Effector memory CD4-positive, alpha-beta T cell (primary cell): Measurements from ENCODE around the gene RGS19.

Experiments
- DNase-seq, 3 donors: peaks; one replicate each; pipeline ENCODE4 v3.0.0-alpha.2; 2020
- H3K27ac ChIP-seq: 2 replicates; pipeline ENCODE4 v1.7.0; 2013; ENCODE audit warnings: mild to moderate bottlenecking, low read length, moderate library complexity; ENCODE audit not compliant: insufficient read depth, poor library complexity, severe bottlenecking
- H3K27me3 ChIP-seq: replicated peaks from 2 replicates; pipeline ENCODE4 v1.7.0; 2013; ENCODE audit warnings: mild to moderate bottlenecking, low read length; ENCODE audit not compliant: insufficient read depth, control insufficient read depth, poor library complexity, severe bottlenecking
- H3K36me3 ChIP-seq: 2 replicates; pipeline ENCODE4 v1.7.0; 2013; ENCODE audit warnings: mild to moderate bottlenecking, low read length, moderate library complexity; ENCODE audit not compliant: control insufficient read depth, insufficient read depth
- H3K4me1 ChIP-seq: 2 replicates; pipeline ENCODE4 v1.7.0; 2013; ENCODE audit warnings: low read length, mild to moderate bottlenecking; ENCODE audit not compliant: control insufficient read depth, insufficient read depth, poor library complexity, severe bottlenecking
- H3K4me3 ChIP-seq: 2 replicates; pipeline ENCODE4 v1.7.0; 2013; ENCODE audit warnings: low read length, low read depth, mild to moderate bottlenecking; ENCODE audit not compliant: insufficient read depth, poor library complexity, severe bottlenecking
- H3K9me3 ChIP-seq: 2 replicates; pipeline ENCODE4 v1.7.0; 2013; ENCODE audit warnings: mild to moderate bottlenecking, low read length, moderate library complexity; ENCODE audit not compliant: control insufficient read depth

The RGS19 gene

GRCh38 chr20:64056639-64056888 is 22.8 kb downstream of the RGS19 start:
- Histone ChIP-seq H3K27ac (no peak overlapping the region), H3K9me3 (no peaks in the 10 kb centered on the region), H3K4me3 (no peak overlapping the region), H3K36me3 (no peaks in the 10 kb centered on the region), H3K27me3 (peaks cover 13% of the 10 kb centered on the region), H3K4me1 (peaks cover 13% of the 10 kb centered on the region)
- no peak for DNase-seq

GRCh38 chr20:64055893-64056638 is 23.3 kb downstream of the RGS19 start:
- no peaks in the 10 kb centered on the region for H3K9me3 ChIP-seq
- H3K4me3 ChIP-seq, result no peak overlapping the region
- peaks cover 13% of the 10 kb centered on the region for H3K4me1 ChIP-seq
- no peaks in the 10 kb centered on the region for H3K36me3 ChIP-seq
- no peak for DNase-seq
- H3K27me3 ChIP-seq, result peaks cover 18% of the 10 kb centered on the region
- H3K27ac ChIP-seq, result no peak overlapping the region

DNA sequence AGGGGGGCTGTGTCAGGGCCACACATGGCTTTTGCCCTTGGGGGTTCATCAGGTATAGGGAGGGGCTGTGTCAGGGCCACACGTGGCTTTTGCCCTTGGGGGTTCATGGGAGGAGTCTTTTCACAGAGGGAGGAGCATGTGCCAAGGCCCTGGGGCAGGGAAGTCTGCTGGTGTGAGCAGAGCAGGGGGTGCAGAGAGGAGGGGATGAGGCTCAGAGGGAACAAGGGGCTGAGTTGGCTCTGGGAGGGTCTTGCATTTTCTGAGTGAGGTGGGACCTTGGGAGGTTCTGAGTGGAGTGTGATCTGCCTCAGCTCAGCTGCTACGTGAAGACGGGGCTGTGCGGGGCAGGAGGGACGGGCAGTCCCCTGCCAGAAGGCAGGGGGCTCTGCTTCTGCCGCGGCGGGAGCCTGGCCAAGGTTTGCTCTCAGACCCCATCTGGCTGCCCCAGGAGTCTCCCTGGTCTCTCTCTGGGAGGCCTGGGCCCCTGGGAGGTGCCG is 23.9 kb downstream of the RGS19 start:
- peaks cover 13% of the 10 kb centered on the region for H3K4me1 ChIP-seq
- no peaks in the 10 kb centered on the region for H3K36me3 ChIP-seq
- H3K4me3 ChIP-seq, result no peak overlapping the region
- no peak for DNase-seq
- peaks cover 24% of the 10 kb centered on the region for H3K27me3 ChIP-seq
- no peaks in the 10 kb centered on the region for H3K9me3 ChIP-seq
- no peak overlapping the region for H3K27ac ChIP-seq

DNA sequence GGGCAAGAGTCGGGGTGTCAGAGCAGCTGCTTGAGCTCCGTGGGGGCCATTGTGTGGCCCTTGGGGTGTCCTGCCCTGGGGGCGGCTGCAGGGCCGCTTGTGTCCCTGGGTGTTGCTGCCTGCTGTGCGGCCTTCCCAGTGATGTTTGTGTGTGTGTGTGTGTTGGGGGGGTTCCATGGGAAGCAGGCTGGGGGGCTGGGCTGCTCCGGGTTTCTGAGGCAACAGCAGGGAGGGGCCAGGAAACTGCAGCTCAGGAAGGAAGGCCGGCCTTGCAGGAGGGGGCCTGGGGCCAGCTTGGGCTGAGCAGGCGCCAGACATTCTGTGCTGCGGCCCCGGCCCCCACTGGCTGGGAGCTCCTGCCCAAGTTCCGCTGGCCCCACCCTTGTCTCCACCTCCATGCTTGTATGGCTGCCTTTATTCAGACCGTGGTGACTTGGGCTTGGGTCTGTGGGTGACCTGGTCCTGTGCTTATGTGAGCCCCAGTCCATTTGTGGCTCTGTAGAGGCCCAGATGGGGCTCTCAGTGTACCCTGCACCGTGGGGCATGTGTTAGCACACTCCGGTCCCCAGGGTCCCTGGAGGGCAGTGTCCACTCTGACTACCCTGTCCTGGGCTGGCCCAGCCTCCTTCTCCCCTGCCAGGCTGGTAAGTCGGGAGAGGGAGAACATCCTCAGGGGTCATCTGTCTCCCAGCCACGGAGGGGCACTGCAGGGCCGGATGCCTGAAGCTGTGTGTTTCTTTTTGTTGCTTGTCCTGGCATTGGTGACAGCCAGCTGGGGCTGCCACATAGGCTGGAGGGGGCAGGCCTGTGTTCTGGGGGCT is 25.3 kb downstream of the RGS19 start:
- Histone ChIP-seq H3K27me3 (peaks cover 32% of the 10 kb centered on the region), H3K36me3 (no peaks in the 10 kb centered on the region), H3K27ac (no peak overlapping the region), H3K4me1 (peaks cover 17% of the 10 kb centered on the region), H3K4me3 (no peak overlapping the region), H3K9me3 (no peaks in the 10 kb centered on the region)
- DNase-seq, result no peak

DNA sequence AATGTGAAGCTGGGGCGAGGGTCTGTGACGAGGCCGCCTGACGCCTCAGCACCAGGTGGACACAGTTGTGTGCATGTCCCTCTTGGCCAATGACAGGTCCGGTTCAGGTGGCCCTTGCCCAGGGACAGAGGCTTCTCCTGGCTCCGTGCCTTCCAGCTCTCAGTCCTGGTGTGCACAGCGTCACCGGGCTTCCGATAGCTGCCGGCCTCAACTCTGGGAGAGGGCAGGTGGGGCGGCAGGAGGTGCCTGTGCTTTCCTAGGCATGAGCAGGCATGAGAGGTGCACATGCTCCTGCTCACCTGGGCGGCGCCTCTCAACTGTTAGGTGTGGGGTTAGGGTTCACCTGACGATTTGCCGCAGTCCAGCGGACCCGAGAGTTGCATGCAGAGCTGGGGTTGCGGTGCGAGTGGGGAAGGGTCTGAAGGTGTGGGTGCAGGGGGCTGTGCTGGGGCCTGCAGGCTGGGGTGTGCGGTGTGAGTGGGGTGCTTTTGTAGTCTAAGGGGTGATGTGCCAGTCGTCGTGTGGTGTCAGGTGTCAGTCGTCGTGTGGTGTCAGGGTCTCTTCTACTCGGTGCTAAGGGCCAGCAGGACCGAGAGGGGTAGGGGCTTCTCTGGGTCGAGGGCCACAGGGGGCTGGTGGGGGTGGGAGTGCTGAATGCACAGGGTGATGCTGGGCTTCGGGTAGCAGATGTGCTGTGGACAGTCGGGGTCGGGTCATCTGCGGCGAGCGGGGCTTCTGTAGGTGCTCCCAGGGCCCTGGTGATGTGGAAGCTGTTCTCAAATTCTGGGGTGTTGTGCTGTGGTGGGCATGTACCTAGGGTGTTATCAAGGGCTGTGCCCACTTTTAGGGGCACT is 26.1 kb downstream of the RGS19 start:
- no peak for DNase-seq

GRCh38 chr20:64052326-64052722 is 27.0 kb downstream of the RGS19 start:
- Histone ChIP-seq H3K27ac (no peak overlapping the region), H3K4me3 (no peak overlapping the region), H3K9me3 (no peaks in the 10 kb centered on the region), H3K36me3 (no peaks in the 10 kb centered on the region), H3K27me3 (peaks cover 38% of the 10 kb centered on the region), H3K4me1 (peaks cover 21% of the 10 kb centered on the region)
- no peak for DNase-seq

More for the DNA sequence above, 26.1 kb downstream of the RGS19 start:
- Histone ChIP-seq H3K9me3 (no peaks in the 10 kb centered on the region), H3K4me1 (peaks cover 23% of the 10 kb centered on the region), H3K27me3 (peaks cover 32% of the 10 kb centered on the region), H3K36me3 (no peaks in the 10 kb centered on the region), H3K27ac (no peak overlapping the region), H3K4me3 (no peak overlapping the region)

DNA sequence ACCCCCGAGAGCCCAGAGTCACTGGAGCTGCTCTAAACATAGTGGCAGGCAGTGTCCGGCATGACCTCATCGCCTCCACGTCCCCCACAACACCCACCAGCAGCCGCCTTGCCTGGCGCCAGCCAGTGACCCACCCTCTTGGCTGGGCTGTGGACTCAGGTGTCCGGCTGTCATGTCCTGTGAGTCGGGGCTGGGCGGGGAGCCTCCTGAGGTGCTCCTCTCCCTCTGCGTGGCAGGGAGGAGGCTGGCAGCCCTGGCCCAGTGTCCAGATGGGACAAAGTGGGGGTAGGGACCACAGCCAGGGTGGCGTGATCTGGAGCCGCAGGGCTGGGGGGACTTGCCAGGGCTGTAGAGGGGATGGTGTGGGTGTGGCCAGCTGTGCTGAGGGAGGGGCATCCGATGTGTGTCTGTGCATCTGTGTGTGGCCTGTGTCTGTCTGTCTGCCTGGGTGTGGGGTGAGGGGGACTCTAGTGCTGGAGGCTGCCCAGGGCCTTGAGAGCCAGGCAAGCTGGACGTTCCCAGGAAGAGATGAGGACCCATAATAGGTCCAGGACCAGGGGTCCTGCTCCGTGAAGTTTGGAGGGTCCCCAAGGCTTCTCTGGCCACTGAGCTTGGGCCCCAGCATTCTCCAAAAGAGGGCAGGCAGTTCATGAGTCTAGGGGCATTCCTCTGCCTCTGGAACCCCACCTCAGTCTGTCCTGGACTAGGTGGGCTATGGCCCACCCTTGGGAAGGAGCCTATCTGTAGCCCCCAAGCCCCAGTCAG is 27.6 kb downstream of the RGS19 start:
- H3K27me3 ChIP-seq, result peaks cover 44% of the 10 kb centered on the region
- H3K9me3 ChIP-seq, result no peaks in the 10 kb centered on the region
- DNase-seq, result no peak
- no peak overlapping the region for H3K4me3 ChIP-seq
- no peaks in the 10 kb centered on the region for H3K36me3 ChIP-seq
- peaks cover 17% of the 10 kb centered on the region for H3K4me1 ChIP-seq
- H3K27ac ChIP-seq, result no peak overlapping the region

- Histone ChIP-seq H3K36me3 (no peaks in the 10 kb centered on the region), H3K4me3 (no peak overlapping the region), H3K27me3 (peaks cover 44% of the 10 kb centered on the region), H3K4me1 (peaks cover 16% of the 10 kb centered on the region), H3K9me3 (no peaks in the 10 kb centered on the region), H3K27ac (no peak overlapping the region)
- DNase-seq, result no peak
These were observed 28.3 kb downstream of the RGS19 start for GRCh38 chr20:64051033-64051452.

DNA sequence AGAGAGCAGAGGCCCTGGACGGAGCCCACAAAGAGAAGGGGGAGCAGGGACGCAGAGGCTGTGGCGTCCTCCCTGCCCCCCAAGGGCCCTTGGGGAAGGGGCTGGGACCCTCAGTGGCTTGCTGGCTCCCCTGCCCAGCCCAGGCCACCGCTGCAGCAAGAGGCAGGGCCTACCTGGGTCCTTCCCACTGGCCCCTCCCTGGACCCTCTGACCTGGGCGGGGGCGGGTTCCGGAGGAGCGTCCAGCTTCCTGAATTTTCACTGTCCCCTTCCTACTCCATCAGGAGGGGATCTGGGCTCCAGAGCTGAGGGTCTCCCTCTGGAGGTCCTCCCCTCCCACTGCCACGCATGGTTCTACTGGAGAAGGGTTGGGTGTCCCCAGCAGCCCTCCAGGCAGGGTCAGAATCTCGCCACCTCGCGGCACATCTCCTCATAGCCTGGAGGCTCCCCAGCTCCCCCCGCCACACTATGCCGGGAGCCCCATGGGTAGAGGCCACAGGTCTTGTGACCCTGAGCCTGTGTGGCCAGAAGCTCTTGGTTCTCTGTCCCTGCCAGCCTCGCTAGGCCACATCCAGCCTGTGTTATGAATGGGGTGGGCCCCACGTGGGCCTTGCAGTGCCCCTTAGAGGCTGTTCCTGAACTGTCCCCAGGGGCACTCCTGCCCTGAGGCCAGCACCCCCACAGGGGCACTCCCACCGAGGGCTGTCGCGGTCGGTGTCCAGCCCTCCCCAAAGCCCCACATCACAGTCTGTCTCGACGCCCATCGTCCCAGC is 28.9 kb downstream of the RGS19 start:
- Histone ChIP-seq H3K4me3 (no peak overlapping the region), H3K27me3 (peaks cover 44% of the 10 kb centered on the region), H3K4me1 (peaks cover 16% of the 10 kb centered on the region), H3K27ac (no peak overlapping the region), H3K9me3 (no peaks in the 10 kb centered on the region), H3K36me3 (no peaks in the 10 kb centered on the region)
- DNase-seq, result no peak
